Ishikawa (cell line): ENCODE measurements around the gene FRS2.

ENCODE experiments used
- CEBPB ChIP-seq: IDR thresholded peaks from 2 replicates; pipeline ENCODE4 v1.6.1; 2012
- CREB1 ChIP-seq: IDR thresholded peaks from 2 replicates; pipeline ENCODE4 v1.6.1; 2012; ENCODE audit warnings: low read depth
- EGR1 ChIP-seq: IDR thresholded peaks from 2 replicates; pipeline ENCODE4 v1.6.1; 2012
- EP300 ChIP-seq: IDR thresholded peaks from 2 replicates; pipeline ENCODE4 v1.6.1; 2012; ENCODE audit warnings: borderline replicate concordance
- FOXM1 ChIP-seq: IDR thresholded peaks from 2 replicates; pipeline ENCODE4 v1.6.1; 2012; ENCODE audit warnings: low read depth, borderline replicate concordance
- MAX ChIP-seq: IDR thresholded peaks from 2 replicates; pipeline ENCODE4 v1.6.1; 2012
- NFIC ChIP-seq: IDR thresholded peaks from 2 replicates; pipeline ENCODE4 v1.6.1; 2012
- RAD21 ChIP-seq: IDR thresholded peaks from 2 replicates; pipeline ENCODE4 v1.6.1; 2012; ENCODE audit warnings: low read depth
- REST ChIP-seq: IDR thresholded peaks from 2 replicates; pipeline ENCODE4 v1.6.1; 2012; ENCODE audit warnings: low read depth, mild to moderate bottlenecking
- TAF1 ChIP-seq: IDR thresholded peaks from 2 replicates; pipeline ENCODE4 v1.6.1; 2012; ENCODE audit warnings: low read depth, mild to moderate bottlenecking
- TCF12 ChIP-seq: IDR thresholded peaks from 2 replicates; pipeline ENCODE4 v1.6.1; 2012; ENCODE audit warnings: low read depth
- TEAD4 ChIP-seq: IDR thresholded peaks from 2 replicates; pipeline ENCODE4 v1.6.1; 2012
- USF1 ChIP-seq: IDR thresholded peaks from 2 replicates; pipeline ENCODE4 v1.6.1; 2012
- YY1 ChIP-seq: IDR thresholded peaks from 2 replicates; pipeline ENCODE4 v1.6.1; 2012; ENCODE audit warnings: low read depth
- ZBTB7A ChIP-seq: IDR thresholded peaks from 2 replicates; pipeline ENCODE4 v1.6.1; 2012; ENCODE audit warnings: low read depth

Gene FRS2

GRCh38 chr12:69490920-69491643, 20.9 kb downstream of the FRS2 start:
- TF ChIP-seq NFIC (no peak), MAX (no peak)

- TF ChIP-seq CEBPB: no peak
- TF ChIP-seq TEAD4: no peak
- no peak for TF ChIP-seq EP300
- TF ChIP-seq RAD21: no peak
- TF ChIP-seq MAX: no peak
- no peak for TF ChIP-seq TAF1
- TF ChIP-seq CREB1: no peak
- no peak for TF ChIP-seq FOXM1
- TF ChIP-seq EGR1: no peak
- no peak for TF ChIP-seq NFIC
- TF ChIP-seq USF1: no peak
- no peak for TF ChIP-seq REST
- no peak for TF ChIP-seq TCF12
- TF ChIP-seq YY1: no peak
- TF ChIP-seq ZBTB7A: no peak
Observed at GRCh38 chr12:69492739-69493138, 22.6 kb downstream of the FRS2 start.

- TF ChIP-seq TCF12: no peak
- no peak for TF ChIP-seq ZBTB7A
- TF ChIP-seq TEAD4: no peak
- no peak for TF ChIP-seq CREB1
- no peak for TF ChIP-seq FOXM1
- TF ChIP-seq EP300: no peak
- TF ChIP-seq YY1: no peak
- TF ChIP-seq MAX: no peak
Observed at GRCh38 chr12:69495071-69495470, 24.9 kb downstream of the FRS2 start.

DNA sequence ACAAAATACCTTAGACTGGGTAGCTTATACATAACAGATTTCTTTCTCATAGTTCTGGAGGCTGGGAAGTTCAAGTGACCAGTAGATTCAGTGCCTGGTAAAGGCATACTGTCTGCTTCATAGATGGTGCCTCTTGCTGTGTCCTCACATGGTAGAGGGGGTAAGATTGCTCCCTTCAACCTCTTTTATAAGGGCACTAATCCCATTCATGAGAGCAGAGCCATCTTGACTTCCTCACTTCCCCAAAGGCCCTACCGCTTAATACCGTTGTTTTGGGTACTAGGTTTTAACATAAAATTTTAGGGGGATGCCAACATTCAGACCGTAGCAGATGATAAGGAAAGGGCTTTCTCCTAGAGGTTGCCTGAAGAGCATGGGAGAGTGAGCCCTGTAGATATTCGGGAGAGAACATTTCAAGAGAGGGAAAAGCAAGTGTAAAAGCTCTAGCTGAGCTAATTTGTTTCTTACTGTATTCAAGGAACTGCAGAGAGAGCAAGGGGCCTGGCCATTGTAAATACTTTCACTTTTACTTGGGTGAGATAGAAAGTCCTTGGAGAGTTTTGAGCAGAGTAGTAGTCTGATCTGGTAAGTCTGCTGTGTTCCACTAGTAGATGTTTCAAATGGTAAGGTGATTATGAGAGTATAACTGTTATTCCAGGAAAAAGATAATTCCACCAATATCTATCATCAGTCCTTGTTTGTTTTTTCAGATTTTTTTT, 27.3 kb downstream of the FRS2 start:
- TF ChIP-seq FOXM1: no peak
- TF ChIP-seq MAX: no peak
- no peak for TF ChIP-seq USF1
- TF ChIP-seq EGR1: no peak
- no peak for TF ChIP-seq TCF12

DNA sequence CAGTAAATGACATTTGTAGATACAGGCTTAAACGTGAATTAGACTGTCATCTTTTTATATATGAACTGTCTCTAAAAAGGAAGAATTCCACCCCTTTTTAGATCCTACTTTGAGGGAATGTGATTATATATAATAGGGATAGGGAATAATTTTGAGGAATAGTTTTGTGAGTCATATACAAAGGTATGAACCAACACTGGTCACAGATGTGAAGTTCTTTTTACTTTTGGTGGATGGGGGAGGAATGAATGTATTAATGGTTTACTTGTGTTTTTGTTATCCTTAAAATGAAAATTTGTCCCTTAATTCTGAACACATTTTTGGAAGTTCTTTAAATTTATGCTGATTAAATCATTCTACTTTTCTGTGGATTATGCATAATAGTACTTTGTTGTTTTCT, 30.4 kb downstream of the FRS2 start:
- no peak for TF ChIP-seq NFIC
- no peak for TF ChIP-seq TCF12
- no peak for TF ChIP-seq YY1
- TF ChIP-seq MAX: no peak
- no peak for TF ChIP-seq FOXM1
- no peak for TF ChIP-seq USF1
- TF ChIP-seq EP300: no peak
- no peak for TF ChIP-seq CEBPB
- TF ChIP-seq REST: no peak
- TF ChIP-seq ZBTB7A: no peak
- TF ChIP-seq TEAD4: no peak
- TF ChIP-seq EGR1: no peak
- TF ChIP-seq RAD21: no peak
- no peak for TF ChIP-seq CREB1
- no peak for TF ChIP-seq TAF1
